HG02610 (cell line): ENCODE measurements around the gene SF1.

ENCODE experiments used
- ATAC-seq: cut with Tn5 transposase; IDR thresholded peaks from one replicate; pipeline ENCODE4 v1.9.1; 2021; ENCODE audit warnings: mild to moderate bottlenecking, moderate library complexity; ENCODE audit not compliant: unreplicated experiment

SF1 gene

DNA sequence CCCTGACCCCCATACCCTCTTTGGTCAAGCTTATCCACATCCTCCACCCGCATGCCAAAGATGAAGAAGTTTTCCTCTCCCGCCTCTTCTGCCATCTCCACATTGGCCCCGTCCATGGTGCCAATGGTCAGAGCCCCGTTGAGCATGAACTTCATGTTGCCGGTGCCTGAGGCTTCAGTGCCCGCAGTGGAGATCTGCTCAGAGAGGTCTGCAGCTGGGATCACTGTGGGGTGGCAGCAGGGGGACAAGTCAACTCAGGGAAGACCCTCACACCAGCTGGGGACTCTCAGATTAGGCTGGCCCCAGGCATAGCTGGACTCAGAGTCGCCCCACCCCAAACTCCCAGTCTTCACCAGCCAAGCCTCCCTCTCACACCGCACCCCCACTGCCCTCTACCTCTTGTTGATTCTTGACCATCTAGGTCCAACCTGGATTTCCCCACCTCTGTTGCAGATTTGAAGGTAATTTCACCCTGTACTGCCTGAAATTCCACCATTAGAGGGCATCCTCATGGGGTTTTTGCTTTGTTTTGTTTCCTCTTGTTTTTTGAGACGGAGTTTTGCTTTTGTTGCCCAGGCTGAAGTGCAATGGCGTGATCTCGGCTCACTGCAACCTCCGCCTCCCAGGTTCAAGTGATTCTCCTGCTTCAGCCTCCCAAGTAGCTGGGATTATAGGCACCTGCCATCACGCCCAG is 27.8 kb downstream of the SF1 start:
- no peak for ATAC-seq

DNA sequence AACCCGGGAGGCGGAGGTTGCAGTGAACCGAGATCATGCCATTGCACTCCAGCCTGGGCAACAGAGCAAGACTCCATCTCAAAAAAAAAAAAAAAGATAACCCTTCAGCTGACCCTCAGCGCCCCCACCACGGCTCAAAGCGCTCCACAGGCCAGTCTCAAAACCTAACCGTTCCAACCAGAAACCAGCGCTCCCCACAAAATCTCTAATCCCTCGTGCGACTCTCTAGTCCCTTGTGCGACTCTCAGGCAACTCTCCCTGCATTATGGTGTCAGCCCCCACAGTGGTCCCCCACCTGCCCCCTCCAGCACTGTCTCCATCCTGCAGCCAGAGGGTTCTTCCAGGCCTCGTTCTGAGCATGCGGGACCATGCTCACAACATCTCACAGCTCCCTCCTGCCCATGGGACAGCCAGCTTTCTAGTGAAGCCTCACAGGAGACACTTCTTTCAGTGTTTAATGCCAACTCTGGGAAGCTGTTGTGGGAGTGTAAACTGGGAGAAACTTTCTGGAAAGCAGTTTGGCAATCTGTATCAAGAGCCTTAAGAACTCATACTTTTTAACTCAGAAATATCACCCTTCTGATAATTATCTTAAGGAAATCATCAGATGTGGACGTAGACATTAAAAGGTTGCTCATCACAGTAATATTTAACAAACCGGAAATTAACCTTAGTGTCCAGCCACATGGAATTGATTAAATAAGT is 30.2 kb downstream of the SF1 start:
- ATAC-seq, result no peak

DNA sequence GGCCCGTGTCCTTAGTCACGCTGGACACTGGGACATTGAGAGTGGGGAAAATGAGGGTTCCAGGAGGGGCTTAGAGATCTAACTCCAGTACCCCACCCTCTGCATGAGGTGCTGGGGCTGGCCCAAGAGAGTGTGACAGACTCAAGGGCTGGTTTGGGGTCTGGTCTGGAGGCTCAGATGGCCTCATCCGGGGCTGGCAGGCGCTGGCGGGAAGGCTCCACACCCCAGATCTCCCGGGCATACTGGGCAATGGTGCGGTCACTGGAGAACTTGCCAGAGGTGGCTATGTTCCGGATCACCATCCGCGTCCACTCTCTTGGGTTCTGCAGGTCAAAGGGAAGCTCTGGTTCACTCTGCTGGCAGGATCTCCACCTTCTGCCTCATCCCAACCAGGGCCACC is 31.9 kb downstream of the SF1 start:
- ATAC-seq, result no peak

DNA sequence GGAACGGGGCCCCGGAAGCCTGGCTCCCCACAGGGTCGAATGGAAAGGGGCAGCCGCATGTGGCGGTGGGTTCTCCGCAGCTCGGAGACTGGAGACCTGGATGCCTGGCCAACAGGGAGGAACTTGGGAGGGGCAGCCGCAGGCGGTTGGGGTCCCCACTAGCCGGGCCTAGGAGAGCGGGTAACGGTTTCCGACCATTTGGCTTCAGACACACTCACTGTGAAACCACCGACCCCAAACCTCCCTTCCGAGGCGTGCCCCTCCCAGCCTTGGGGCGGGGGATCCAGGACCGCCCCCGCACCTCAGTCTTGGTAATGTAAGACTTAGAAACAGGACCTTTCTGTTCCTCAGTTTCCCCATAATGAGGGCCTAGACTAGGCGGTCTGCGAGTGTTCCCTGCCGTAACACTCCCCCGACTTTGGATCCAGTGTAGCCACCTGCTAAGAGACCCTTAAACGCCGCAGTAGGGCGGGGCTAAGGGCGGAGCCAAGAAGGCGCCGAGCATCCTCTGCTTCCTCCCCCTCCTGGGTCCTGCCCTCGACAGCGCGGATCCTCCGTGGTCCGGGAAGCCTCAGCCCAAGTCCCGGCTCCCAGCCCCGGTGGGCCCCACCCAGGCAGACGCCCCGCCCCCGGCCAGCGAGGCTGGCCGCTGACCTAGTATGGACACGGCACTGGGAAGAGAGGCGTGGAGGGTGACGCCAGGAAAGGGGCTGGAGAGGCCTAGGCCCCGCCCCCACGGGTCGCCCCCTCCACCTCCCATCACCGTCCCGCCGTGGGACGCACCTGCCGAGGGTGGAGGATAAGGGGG is 32.6 kb downstream of the SF1 start:
- no peak for ATAC-seq

DNA sequence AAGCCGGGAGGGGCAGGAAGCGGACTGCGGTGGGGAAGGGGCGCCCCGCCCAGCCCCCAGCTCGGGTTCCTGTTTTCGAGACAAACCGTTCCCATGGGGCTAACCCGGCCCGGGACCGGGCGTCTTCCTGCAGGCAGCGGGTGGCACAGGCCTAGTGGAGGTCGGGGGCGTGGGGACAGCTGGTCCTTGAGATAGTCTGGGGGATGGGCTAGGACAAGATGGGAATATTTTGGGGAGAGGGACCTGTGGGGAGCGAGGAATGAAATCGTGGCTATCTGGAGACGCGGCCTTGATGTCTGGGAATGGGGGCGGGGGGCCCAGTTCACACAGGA is 33.2 kb downstream of the SF1 start:
- ATAC-seq, result no peak

DNA sequence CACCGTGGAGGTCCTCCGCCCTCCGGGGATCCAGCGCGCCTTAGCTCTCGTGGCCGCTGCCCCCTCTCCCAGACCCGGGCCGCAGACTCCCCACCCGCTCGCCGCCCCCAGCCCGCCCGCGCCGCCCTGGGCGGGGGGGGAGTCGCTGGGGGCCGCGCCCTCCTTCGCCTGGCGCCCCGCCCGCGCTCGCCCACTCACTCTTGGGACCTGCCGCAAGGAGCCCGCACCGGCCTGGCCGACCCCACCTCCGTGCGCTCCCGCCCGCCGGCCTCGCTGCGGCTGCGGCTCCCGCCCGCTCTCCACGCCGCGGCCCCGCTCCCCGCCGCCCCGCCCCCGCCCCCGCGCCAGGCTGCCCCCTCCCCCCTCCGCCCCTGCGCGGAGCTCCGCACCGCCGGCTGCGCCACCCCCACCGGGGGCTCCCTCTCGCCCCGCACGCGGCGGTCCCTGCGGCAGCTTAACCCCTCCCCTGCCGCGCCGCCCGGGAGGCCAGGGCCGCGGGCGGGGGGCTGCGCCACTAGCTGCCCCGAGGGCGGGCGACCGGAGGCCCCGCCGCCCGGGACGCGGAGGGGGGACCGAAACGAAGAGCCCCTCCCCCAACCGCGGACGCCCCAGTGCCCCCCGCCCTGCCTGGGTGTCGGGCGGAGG is 33.7 kb downstream of the SF1 start:
- no peak for ATAC-seq

DNA sequence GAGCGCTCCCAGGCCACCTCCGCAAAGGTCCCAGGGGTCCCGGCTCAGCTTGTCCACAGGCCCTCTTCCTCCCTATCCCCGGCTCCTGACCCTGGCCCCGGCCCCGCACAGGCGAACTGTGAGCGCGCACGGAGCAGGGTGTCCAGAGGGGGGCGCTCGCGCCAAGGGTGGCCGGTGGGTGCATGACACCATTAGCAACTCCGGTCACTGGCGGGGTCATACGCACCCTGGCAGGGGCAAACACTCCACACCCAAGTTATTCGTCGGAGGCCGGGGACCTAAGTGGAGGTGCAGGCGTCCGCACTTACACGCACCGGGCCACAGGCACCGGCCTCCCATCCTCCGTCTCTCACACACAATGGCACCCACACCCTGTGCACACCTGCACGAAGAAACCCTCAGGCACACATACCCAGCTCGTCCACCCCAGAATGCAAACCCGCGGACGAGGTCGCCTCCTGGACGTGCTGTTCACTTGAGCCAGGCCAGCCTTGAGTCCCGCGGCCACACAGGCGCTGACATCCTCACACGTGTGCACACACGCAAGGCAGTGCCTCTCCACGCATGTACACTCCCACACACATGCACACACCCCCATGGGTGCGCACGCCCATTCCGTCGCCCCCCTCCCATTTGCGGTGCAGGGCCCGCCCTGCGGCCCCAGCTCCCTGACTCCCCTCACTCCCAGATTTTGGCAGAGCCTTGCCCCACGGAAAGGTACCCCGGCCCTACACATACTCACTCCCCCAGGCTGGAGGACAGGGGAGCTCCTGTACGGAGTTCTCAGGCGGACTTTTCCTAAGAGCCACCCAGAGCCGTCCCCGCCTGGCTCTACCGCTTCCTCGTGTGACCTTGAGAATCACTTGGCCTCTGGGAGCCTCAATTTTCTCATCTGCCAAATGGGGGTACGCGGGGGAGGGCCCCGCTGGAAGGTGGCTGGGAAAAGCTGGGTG is 34.5 kb downstream of the SF1 start, which contains the start of gene RASGRP2:
TSS of gene RASGRP2 (minus strand) at position 552 of the 953 bp plus-strand sequence. CDS start 1,276 bp downstream, outside the sequence.
- no peak for ATAC-seq

DNA sequence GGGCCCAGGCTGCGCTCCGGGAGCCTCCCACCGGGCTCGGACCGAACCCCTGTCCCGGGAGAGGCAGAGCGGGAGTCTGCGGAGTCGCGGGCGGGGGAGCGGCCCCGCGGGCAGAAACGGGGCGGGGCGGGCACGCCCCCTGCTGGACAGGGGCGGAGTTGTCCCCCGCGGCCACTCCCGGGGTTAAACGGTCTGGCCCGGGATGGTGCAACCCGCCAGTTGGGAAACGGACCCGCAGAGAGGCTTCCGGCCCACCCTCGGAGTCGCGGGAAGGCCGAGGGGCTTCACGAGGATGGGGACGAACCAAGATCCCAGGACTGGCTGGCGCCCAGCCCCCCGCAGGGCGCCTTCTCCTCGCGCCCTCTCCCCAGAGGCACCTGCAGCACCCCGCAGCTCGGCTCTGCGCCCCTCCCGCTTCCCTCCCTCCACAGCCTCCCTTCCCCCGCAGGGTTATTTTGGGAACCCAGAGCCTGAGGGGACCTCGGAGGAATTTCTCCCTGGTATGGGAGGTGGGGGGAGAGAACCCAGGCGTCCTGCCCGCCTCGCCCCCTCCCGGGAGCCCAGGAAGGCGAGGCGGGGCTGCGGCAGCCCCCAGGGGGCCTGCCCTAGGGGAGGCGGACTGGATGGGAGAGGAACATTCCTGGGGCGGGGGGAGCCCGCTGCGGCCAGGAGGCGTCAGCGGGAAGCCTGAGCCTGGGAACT is 35.3 kb downstream of the SF1 start:
- no peak for ATAC-seq

DNA sequence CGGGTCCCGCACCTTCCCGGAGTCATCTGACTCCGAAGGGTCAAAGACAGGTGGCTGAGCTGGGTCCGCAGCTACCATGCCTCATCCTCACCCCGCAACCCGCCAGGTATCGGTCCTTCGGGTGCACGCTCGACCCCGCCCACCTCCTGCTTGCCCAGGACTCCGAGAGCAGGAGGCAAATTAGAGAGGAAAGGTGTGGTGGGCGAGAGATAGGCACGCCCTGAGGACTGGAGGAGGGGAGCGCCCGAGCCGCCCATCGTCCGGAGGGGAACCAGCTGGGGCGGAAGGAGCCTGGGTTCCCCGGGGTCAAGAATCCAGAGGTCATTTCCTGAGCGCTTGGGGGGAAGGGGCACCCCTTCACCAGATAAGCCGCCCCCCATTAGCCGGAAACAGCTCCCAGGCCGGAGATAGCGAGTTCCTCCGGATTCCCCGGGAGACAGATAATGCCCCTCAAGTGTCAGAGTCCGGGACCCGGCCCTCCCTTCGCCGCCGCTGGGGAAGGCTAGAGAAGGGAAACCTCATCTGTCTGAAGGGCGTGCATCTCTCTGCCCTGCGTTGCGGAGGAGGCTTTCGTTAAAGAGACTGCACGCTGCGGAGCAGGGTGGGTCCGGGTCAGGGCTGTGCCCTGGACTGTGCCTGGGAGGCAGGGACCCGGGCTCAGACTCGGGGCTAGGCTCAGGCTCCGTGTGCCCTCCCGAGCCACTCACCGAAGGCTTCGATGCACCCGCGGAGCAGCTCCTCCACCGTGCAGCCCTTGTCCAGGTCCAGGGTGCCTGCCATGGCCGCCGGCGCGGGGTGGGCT is 36.1 kb downstream of the SF1 start:
- no peak for ATAC-seq

DNA sequence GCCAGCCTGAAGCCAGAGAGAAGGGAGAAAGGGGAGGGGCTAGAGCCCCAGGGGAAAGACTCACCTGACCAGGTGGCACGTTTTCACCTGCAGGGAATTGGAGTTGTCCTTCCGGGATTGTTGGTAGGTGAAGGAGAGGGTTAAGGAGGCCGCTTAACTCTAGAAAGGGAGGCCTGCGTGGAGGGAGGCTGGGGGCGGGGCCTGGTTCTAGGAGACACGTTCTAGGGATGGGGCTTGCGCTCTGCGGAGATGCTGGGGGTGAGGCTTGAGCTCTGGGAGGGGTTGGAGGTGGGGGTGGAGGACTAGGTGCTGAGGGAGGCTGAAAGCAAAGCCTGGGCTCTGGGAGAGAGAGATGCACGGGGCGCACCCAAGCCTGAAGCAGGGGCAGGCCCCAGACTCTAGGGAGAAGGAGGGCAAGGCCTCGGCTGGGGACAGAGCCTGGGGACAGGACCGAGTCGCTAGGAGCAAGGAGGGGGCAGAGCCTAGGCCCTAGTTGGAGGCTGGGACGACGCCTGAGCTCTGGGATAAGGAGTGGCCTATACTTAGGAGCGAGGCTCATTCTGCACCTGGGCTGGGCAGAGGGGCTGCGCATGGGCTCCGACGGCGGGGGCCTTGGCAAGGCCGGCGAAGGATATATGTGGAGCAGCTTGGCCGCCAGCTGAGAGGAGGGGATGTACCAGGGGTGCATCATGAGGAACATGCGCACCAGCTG is 36.8 kb downstream of the SF1 start:
- ATAC-seq, result no peak

DNA sequence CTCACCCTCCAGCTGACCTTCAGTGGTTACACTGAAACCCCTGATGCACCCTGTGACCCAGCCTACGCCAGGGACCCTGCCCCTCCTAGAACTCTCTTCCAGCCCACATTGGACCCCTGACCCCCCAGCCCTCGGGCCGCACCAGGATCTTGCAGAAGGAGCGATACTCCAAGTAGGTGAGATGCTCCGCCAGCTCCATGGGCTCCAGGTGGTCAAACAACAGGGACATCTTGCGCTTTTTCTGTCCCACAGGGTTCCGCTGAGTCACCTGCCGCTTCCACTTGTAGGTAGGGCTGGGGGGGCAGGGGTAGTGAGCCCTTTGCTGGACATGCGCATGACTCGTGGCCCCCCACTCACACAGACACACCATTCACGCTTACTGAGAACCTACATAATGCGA is 38.5 kb downstream of the SF1 start:
- no peak for ATAC-seq

DNA sequence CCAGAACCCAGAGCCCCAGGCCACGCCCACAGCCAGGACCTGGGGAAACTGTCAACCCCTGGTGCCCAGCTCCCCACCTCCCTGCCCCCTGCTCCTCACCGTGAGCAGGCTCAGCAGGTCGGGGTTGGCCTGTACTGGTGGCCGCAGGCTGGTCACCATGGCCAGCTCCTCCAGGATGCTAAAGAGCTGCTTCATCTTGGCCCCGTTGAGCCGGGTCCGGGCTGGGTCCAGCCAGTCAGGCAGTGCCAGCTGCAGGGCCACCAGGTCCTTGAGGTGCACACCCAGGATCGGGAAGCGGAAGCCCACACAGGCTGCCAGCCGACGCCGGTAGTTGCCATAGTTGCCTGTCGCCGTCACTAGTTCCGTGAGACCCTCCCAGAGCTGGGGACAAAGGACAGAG is 41.7 kb downstream of the SF1 start:
- no peak for ATAC-seq

DNA sequence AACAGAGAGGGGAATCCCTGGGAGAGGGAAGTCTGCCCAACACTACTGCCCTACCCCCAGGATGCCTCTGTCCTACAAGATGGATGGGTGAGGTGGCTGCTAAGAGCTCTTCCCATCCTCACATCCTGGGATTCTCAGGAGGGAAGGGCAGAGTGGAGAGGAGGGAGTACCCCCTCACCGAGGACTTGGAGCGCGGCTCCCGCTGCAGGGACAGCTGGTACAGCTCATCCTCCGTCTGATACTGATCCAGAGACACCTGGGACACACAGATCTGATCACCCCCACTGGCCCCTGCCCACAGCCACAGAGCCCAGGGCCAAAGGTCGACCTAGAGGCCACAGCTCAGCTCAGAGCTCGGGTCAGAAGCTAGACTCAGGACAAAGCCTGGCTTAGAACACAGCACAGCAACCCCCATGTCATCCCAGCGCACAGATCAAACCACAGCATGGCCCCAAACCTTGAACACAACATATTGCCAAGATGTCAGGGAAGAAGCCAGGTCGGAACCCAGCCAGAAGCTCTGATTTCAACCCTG is 42.5 kb downstream of the SF1 start:
- no peak for ATAC-seq

DNA sequence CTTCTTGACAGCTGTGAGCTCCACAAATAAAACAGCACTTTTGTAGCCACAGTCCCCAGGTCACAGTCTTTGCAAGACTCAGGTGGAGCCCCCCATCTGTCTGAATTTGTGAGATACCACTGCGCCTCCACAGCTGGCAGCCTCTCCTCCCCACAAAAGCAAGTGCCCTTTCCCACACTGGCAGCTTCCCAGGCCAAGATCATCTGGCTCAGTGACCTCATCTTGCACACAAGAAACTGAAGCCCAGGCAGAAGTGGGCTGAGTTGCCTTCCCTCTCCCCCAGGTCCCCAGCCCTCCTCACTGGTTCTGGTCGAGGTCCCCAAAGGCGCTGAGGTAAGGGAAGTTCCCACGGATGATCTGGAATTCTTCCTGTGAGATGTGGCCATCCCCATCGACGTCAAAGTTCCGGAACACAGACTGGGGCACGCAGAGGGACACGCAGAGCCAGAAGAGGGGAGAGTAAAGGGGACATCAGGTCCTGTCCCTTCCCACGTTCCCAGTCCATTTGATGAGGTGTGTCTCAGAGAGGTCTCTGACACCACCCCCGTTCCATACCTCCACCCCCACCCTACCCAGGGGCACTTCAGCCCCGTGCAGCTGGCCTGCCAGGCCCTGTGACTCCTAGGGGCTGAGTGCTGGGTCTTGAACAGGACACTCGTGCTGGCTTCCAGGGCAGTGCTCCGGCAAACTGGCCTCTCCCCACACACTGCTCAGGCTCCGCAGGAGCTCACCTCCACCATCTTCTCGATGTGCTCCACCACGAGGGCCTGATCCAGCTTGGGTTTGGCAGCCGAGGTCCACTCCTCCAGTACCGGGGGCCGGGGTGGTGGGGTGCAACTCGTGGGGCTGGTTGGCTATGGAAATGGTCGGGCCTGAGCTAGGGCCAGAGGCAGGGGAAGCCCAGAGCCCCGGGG is 43.3 kb downstream of the SF1 start:
- ATAC-seq, result no peak

DNA sequence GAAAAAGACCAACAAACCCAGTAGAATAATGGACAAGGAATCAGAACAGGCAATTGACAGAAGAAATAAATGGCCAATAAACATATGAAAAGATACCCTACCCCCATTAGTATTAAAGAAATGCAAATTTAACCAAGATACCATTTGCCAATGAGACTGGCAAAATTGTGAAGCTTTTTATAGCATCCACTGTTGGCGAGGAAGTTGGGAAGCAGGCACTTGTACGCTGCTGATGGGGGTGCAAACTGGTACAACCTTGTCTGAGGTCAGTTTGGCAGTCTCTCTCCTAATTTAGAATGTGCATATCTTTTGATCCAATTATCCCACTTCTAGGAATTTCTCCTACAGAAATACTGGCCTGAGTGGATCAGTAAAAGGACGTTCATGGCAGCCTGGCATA is 46.7 kb downstream of the SF1 start:
- ATAC-seq, result no peak

DNA sequence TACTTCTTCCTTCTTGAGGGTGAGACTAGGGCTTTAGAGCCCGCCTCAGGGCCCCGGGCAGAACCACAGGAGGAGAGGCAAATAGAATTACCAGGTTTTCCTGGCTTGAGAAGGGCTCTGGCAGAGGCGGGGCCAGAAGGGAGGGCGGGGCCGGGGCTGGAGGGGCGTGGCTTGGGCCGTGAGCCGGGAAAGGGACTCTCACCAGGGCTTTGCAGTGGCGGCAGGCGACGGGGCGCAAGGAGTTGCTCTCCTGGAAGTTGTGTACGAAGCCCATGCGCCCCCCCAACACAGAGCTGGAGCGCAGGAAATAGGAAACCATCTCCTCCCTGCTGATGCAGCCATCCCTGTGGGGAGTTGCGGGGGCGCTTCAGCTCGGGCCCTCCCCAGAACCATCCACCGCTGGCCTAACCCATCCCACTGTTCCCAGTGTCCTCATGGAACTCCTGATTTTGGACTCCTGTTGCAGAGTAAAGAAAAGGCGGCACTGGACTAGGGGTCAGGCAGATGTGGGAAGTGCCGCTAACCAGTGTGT is 48.4 kb downstream of the SF1 start:
- ATAC-seq, result no peak
